Esophagus squamous epithelium (tissue), 4 donors: ENCODE measurements around the gene AATK.

Experiments used
- CTCF ChIP-seq, 6 experiments: fragments of 450-650 bp in 4 of 6; fragments of 200-600 bp in 2 of 6; sonication (generic) in 2 of 6; IDR thresholded peaks; one replicate each; pipeline ENCODE4 v1.5.1; 2016 to 2019; ENCODE audit warnings: antibody characterized with exemption in 6 of 6, mild to moderate bottlenecking in 4 of 6, moderate library complexity in 4 of 6
- POLR2A ChIP-seq, 4 donors: fragments of 450-650 bp; IDR thresholded peaks; one replicate each; pipeline ENCODE4 v1.6.1; 2017; ENCODE audit warnings: antibody characterized with exemption in 4 of 4, mild to moderate bottlenecking in 4 of 4, moderate library complexity in 3 of 4

- TF ChIP-seq POLR2A (IDR thresholded peaks at IDR 0.05) (no peak), CTCF (IDR thresholded peaks at IDR 0.05) (no peak)
These were observed 38.6 kb upstream of the AATK start for GRCh38 chr17:81204578-81204977.
